K562 (cell line): Measurements from ENCODE around the gene ELP5. TPM values are rescaled to one million over a fixed set of nuclear protein-coding genes. Genes with fewer than 3 reads are reported as not detected.
A peak's percentile ranks its signal among the peaks of the same experiment; 100 is the strongest.

Experiments used
- ATF7 ChIP-seq: fragments of 450-650 bp; IDR thresholded peaks from 2 replicates; pipeline ENCODE4 v1.7.1; 2014; ENCODE audit warnings: mild to moderate bottlenecking, moderate library complexity
- CHAMP1 ChIP-seq: fragments of 450-650 bp; IDR thresholded peaks from 2 replicates; pipeline ENCODE4 v1.6.1; 2016; ENCODE audit warnings: mild to moderate bottlenecking
- CTCFL ChIP-seq: IDR thresholded peaks from 2 replicates; pipeline ENCODE4 v1.6.1; 2011; ENCODE audit warnings: borderline replicate concordance, low read depth, mild to moderate bottlenecking, moderate library complexity, low read length; ENCODE audit not compliant: insufficient read depth, poor library complexity, severe bottlenecking
- CXXC5 ChIP-seq: fragments of 250-450 bp; sonication (Bioruptor Pico); IDR thresholded peaks from 2 replicates; pipeline ENCODE4 v1.8.0; 2022; ENCODE audit warnings: inconsistent platforms, mild to moderate bottlenecking, moderate library complexity
- MYC ChIP-seq, 2 experiments: fragments of 250-450 bp in 1 of 2; sonication (Bioruptor Pico) in 1 of 2; IDR thresholded peaks; 2 replicates each; pipeline versions ENCODE4 v1.5.1 to v1.6.1; 2012 to 2021; ENCODE audit warnings: low read depth in 2 of 2, borderline replicate concordance in 1 of 2, improper control_type of control experiment in 1 of 2, low read length in 1 of 2, mild to moderate bottlenecking in 1 of 2, moderate library complexity in 1 of 2
- NCOA1 ChIP-seq: fragments of 450-650 bp; IDR thresholded peaks from 2 replicates; pipeline ENCODE4 v1.6.1; 2016; ENCODE audit warnings: low read depth
- PURB ChIP-seq: sonication (generic); formaldehyde crosslinking; IDR thresholded peaks from 2 replicates; pipeline ENCODE4 v1.9.0; 2021; ENCODE audit warnings: low read depth, mild to moderate bottlenecking, missing genetic modification reagents
- SAFB2 ChIP-seq: fragments of 200-400 bp; formaldehyde crosslinking; IDR thresholded peaks from 2 replicates; pipeline ENCODE4 v1.6.1; 2018; ENCODE audit warnings: borderline replicate concordance, low read length, low read depth, moderate library complexity; ENCODE audit not compliant: severe bottlenecking
- SRF ChIP-seq, 2 experiments: fragments of 250-450, 450-650 bp in 1 of 2; sonication (Bioruptor Pico) in 1 of 2; sonication (generic) in 1 of 2; formaldehyde crosslinking; IDR thresholded peaks; 2 replicates each; pipeline versions ENCODE4 v1.5.0 to v1.5.1; 2020 to 2022; ENCODE audit warnings: mild to moderate bottlenecking in 1 of 2, missing genetic modification reagents in 1 of 2
- TFE3 ChIP-seq: fragments of 450-650 bp; formaldehyde crosslinking; IDR thresholded peaks from 2 replicates; pipeline ENCODE4 v1.4.0; 2020; ENCODE audit warnings: mild to moderate bottlenecking, mixed read lengths
- THAP7 ChIP-seq: fragments of 250-450 bp; sonication (Bioruptor Pico); IDR thresholded peaks from 2 replicates; pipeline ENCODE4 v1.5.0; 2021
- ZBTB2 ChIP-seq: fragments of 450-650 bp; IDR thresholded peaks from 2 replicates; pipeline ENCODE4 v1.6.1; 2016; ENCODE audit warnings: antibody characterized with exemption
- ZBTB49 ChIP-seq: sonication (generic); formaldehyde crosslinking; IDR thresholded peaks from 2 replicates; pipeline ENCODE4 v1.8.0; 2022; ENCODE audit warnings: missing genetic modification reagents, mild to moderate bottlenecking, borderline replicate concordance
- polyA plus RNA-seq, 8 experiments: library from polyadenylated mRNA; depleted of rRNA in 4 of 8; stranded (reverse) in 5 of 8; unstranded in 3 of 8; fragments of >200 nt; fragmentation: Nextera tagmentation in 2 of 8; fragmentation: Illumina TruSeq in 1 of 8; extraction: Ambion mirVana in 2 of 8; extraction: Trizol in 1 of 8; gene quantifications; 2 replicates each; pipeline versions ENCODE4 v1.2.1 to v1.2.3, GENCODE V29; 2011 to 2014; ENCODE audit warnings: inconsistent platforms in 1 of 8, missing spikeins in 1 of 8
- total RNA-seq, 7 experiments: library from RNA; depleted of rRNA in 6 of 7; stranded (reverse); fragments of >200 nt in 6 of 7; fragmentation: Illumina TruSeq in 2 of 7; extraction: Trizol in 2 of 7; gene quantifications; 2 replicates each; pipeline versions ENCODE4 v1.2.1 to v1.2.3, GENCODE V29; 2011 to 2021; ENCODE audit warnings: low replicate concordance in 1 of 7

The ELP5 gene
- total and polyA plus RNA-seq, 9 of the 15 experiments (the other 6 are each of a cell fraction or from before 2014, with no cell fraction given), result 25.7 to 77.9 (median 52.9) TPM

GRCh38 chr17:7280519-7281073 is 28.6 kb downstream of the ELP5 start (continued):
- no peak for TF ChIP-seq ZBTB49 (CRISPR knock-in tag)
- TF ChIP-seq PURB (CRISPR knock-in tag), result no peak
- TF ChIP-seq SRF (CRISPR knock-in tag; IDR thresholded peaks at IDR 0.05), result 0 out of 4 replicates have a peak, but pooled peaks of 1 of the 2 experiments have one; percentile 45
- TF ChIP-seq ATF7, result peak; percentile 42
- TF ChIP-seq CHAMP1, result no peak
- TF ChIP-seq TFE3 (CRISPR knock-in tag), result no peak
- TF ChIP-seq CTCFL, result peak; percentile 52
- TF ChIP-seq MYC (IDR thresholded peaks at IDR 0.05; ENCODE audit: low read depth, low read length), result peak; percentile 83
- TF ChIP-seq MYC (CRISPR knock-in tag; IDR thresholded peaks at IDR 0.05; ENCODE audit: borderline replicate concordance, low read depth), result no peak
- TF ChIP-seq THAP7 (CRISPR knock-in tag), result no peak
- 0 out of 2 replicates have a peak, but pooled peaks have one; percentile 48 for TF ChIP-seq ZBTB2
- no peak for TF ChIP-seq SAFB2
- no peak for TF ChIP-seq NCOA1
- TF ChIP-seq CXXC5 (CRISPR knock-in tag), result peak; percentile 43; the same call in 1 of the 2 replicates
